HG03442 (cell line): Measurements from ENCODE around the gene FAM241B.

Source experiments
- ATAC-seq: cut with Tn5 transposase; IDR thresholded peaks from one replicate; pipeline ENCODE4 v1.9.1; 2021; ENCODE audit warnings: mild to moderate bottlenecking, moderate library complexity; ENCODE audit not compliant: unreplicated experiment

Gene FAM241B, protein sequence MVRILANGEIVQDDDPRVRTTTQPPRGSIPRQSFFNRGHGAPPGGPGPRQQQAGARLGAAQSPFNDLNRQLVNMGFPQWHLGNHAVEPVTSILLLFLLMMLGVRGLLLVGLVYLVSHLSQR

DNA sequence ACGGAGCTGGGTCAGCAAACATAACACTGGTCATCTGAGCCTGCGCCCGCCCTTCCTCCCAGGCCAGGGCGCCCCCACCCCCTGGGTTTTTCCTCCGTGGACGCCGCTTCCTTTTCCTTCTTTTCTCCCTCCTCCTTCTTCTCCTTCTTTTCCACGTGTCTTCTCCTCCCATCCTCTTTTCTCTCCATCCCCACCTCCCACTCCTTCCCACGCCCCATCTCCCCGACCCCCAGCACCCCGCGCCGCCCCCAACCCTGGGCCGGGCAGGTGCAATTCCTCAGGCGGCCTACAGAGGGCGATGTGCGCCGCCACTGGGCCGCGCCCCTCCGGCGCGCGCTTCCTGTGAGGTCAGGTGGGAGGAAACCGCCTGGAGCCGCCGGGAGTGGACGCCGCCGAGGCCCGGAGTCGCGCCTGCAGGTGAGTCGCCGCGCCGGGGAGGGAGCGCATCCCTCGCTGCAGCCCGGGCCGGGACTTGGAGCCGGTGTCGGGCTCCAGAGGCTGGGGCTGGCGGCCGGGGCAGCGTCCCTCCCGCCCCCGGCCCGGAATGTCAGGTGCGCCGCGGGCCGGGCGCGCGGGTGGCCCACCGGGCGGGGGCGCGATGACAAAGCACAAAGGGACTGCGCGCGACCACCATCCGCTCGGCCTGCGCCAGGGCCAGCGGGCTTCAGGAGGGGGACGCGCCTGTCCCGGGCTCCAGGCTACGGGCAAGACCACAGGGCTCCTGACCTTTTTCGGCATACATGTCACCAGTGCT lies at the start of gene FAM241B:
FAM241B (plus strand) TSS at position 351 of the 754 bp plus-strand sequence. CDS start 1,497 bp downstream, outside the sequence.
- no peak for ATAC-seq

DNA sequence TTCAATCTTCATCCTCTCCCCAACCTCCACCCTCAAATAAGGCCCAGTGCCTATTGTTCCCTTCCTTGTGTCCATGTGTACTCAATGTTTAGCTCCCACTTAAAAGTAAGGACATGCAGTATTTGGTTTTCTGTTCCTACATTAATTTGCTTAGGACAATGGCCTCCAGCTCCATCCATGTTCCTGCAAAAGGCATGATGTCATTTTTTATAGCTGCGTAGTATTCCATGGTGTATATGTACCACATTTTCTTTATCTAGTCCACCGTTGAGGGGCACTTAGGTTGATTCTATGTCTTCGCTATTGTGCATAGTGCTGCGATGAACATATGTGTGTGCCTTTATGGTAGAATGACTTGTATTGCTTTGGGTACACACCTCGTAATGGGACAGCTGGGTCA lies 49.6 kb upstream of the FAM241B start:
- no peak for ATAC-seq

GRCh38 chr10:69583106-69583505 lies 46.9 kb upstream of the FAM241B start:
- no peak for ATAC-seq

DNA sequence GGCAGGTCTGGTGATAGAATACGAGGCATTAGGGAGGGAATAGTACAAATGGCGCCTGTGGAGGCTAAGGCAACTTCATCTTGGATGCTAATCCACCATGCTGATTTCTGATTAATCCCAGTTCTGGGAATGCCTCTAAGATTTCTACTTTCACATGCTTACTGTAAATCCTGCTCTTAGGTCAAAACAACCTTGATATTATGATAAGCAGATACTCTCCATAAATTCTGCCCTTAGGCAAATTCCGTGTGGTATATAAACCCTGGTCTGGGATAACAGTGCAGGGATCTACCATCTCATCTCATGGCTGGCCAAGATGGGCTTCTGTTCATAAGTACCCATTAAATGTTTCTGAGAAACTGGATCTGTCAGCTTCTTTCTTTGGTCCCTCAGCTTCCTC lies 45.4 kb upstream of the FAM241B start:
- no peak for ATAC-seq

DNA sequence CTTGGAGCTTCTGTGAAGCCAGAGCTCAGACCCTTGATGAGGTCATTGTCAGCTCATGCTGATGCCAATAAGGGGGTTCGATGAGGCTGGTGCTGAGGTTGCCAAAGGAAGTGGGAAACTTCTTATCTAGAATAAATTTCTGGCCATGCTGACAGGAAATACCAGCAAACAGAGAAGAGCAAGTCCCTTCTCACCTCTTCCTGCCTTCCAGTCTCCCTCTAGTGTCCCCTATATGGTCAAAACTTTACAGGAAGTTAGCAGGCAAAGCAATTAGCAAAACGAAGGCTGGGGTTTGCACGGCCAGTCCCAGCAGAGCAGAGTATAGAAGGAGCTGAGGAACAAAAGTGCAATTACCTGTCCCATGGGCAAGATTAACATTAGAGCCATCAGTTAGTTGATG lies 41.7 kb upstream of the FAM241B start:
- ATAC-seq = no peak

- ATAC-seq = no peak
These were observed 29.2 kb upstream of the FAM241B start for GRCh38 chr10:69600761-69601330.

GRCh38 chr10:69609077-69609476 lies 21.0 kb upstream of the FAM241B start:
- no peak for ATAC-seq

- no peak for ATAC-seq
These were observed 17.3 kb upstream of the FAM241B start for GRCh38 chr10:69612760-69613159.

DNA sequence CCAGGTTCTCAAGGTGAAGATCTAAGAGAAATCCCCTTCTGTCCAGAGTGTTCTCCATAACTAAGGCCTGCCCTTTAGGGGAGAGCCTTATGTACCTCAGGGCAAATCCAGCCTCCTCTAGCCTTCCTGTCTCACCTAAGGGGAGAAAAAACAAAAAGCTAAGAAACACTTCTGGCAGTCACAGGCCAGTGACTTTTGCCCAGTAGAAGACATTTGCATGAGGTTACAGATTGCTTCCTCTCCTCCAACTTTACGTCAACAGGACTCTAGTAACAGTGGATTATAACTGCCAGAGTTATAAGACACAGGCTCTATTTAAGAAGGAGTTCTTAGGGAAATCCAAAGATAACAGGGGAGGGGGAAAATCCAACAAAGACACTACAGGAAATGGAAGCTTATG lies 15.9 kb upstream of the FAM241B start:
- ATAC-seq = no peak

GRCh38 chr10:69616358-69616757 lies 13.7 kb upstream of the FAM241B start:
- no peak for ATAC-seq

DNA sequence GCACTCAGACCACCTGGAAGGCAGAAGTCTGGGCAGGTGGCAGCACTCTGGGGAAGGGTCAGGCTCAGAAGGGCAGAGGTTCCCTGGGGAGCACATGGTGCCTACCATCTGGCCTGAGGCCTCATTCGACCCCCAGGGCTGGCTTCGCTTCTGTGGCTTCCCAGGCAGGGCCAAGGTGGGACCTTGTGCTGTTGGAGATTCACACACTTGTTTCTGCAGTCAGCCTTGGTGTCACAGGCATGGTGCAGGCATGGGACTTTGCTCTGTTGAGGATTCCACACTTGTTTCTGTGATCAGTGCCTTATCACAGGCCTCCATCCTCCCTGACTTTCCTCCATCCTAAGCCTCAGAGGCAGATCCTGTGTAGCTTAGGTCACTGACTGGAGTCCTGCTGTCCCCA lies 11.3 kb upstream of the FAM241B start:
- no peak for ATAC-seq

DNA sequence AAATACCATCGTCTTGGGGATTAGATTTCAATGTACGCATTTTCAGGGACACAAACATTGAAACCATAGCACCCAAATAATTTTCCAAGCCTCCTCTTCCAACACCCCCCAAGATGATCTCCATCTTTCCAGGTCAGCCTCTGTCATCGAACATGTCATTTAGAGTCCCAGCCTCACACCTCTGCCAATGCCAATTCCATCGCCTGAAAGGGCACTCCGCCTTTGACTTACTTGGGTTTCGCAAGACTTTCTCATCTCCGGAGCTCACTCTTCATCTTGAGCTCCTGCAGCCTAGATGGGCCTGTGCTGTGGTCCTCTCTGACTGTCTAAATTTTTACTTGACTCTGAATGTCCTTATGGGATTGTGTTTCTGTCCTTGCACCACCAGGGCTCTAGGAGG lies 10.4 kb upstream of the FAM241B start:
- ATAC-seq = no peak

DNA sequence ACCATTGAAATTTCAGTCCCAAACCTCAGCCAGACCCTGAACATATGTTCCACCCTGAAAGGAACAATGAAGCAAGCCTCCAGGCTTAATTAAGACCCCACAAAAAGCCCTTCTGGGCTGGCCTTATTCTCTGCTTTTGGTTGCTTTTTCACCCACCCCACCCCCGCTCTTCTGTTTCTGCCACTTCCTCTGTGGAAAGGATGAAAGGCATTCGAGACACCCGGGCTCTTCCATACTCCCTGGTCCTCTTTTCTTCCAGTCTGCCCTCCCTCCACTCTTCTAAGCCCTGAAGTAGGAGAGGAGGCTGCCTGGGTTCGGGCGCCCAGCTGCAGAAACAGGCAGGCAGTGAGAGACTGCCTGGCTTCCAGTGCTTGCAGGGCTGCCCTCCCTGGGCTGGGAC lies 9.4 kb upstream of the FAM241B start:
- no peak for ATAC-seq

DNA sequence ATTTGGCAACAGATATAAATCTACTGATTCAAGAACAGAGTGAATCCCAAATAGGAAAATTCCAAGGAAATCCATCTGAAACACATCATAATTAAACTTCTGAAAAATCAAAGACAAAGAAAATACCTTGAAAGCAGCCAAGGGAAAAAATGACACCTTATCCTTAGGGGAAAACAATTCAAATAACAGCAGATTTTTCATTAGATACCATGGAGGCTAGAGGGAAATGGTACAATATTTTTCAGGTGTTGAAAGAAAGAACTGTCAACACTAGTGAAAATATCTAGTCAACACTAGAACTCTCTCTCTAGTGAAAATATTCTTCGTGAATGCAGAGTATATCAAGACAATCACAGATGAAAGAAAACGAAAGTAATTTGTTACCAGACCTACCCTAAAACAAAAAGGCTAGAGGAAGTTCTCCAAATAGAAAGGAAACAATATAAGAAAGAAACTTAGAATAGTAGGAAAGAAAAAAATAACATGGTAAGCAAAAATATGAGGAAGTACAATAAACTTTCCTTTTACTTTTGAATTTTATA lies 5.7 kb upstream of the FAM241B start:
- ATAC-seq = no peak

GRCh38 chr10:69626826-69627225 lies 3.2 kb upstream of the FAM241B start:
- ATAC-seq = no peak

- no peak for ATAC-seq
These were observed 1.2 kb upstream of the FAM241B start for GRCh38 chr10:69628891-69629290.

DNA sequence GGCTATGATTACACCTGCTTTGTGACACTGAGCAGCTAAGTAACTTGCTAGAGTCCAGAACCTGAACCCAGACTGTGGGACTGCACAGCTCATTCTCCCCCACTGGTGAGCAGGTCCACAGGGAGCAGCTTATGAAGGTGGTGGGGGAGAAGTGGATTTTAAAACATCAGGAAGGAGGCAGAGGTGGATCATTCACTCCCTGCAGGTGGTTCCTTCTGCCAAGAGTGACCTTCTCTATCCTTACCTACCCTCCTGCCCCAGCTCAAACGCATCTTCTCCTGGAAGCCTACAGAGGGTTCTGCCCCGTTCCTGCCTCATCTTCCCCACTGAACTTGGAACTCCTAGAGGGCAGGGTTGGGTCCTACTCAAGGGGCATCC lies 539 bp upstream of the FAM241B start:
- no peak for ATAC-seq

DNA sequence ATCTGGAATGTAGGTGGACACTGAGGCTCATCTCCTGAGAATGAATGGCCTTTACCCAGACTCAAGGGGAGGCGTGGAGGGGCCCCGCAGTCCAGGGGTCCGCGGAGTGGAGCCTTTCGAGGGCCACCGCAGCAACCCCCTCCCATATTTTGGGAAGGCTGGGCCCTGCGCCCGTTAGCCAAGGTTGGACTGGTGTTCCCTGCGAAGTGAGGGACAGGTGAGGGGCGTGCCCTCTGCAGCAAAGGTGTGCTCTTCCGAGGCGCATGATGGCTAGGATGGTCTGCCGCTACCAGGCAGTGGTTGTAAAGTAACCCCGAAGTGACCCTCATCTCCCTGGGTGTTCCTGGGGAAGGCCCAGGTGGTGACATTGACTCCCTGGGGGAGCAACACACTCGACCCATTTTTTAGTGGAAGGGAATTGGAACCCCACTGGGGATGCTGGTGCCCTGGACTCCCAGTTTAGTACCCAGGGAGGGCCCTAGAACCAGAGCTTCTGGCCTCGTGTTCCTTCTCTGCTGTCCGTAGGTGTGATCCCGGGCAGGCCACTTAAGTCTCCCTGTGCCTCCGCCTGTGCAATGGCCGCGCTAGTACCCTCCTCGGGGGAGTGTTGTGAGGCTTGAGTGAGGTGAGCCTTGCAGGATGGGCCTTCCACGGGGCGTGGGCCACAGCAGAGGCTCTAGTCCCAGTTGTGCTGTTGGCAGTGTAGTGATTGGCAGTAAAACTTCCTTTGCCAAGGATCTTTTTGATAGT lies 779 bp downstream of the FAM241B start:
- ATAC-seq = no peak

- ATAC-seq = no peak
These were observed 1.5 kb downstream of the FAM241B start for GRCh38 chr10:69631566-69631965.

- ATAC-seq = no peak
These were observed 2.6 kb downstream of the FAM241B start for GRCh38 chr10:69632516-69633199.
